GM12864 (cell line): ENCODE results near the gene TSSC4.
"Not testable (repeated sequence)": the region's sequence is repeated elsewhere in the genome, so short reads cannot be mapped to it uniquely, and the experiment has no call there.

Source experiments
- DNase-seq: peaks from one replicate; pipeline ENCODE4 v3.0.0-alpha.2; 2011; ENCODE audit warnings: low read depth
- H3K4me3 ChIP-seq: 2 replicates; pipeline ENCODE4 v1.5.1; 2011; ENCODE audit warnings: mild to moderate bottlenecking, low read depth, low read length, control low read depth
- CTCF ChIP-seq: IDR thresholded peaks from 2 replicates; pipeline ENCODE4 v1.5.1; 2011; ENCODE audit warnings: low read depth, mild to moderate bottlenecking, moderate library complexity, low read length, control low read depth, inconsistent platforms; ENCODE audit errors: missing control alignments

The TSSC4 gene

GRCh38 chr11:2400069-2400761, at the start of gene TSSC4:
Gene TSSC4, plus strand, starts transcription at chr11:2400750. Its CDS starts 1,884 bp downstream, at chr11:2402634.
- DNase-seq: peak; percentile 99
- peak; percentile 98 for TF ChIP-seq CTCF

GRCh38 chr11:2351701-2352100, 48.8 kb upstream of the TSSC4 start:
- no peak for DNase-seq
- no peak overlapping the region for H3K4me3 ChIP-seq
- TF ChIP-seq CTCF: no peak

More at GRCh38 chr11:2400069-2400761, at the start of gene TSSC4:
- H3K4me3 ChIP-seq: peak within 1 kb of the TSS; percentile 96

- DNase-seq: no peak
- no peak overlapping the region for H3K4me3 ChIP-seq
- TF ChIP-seq CTCF: no peak
Measured at GRCh38 chr11:2352420-2352819, 48.1 kb upstream of the TSSC4 start.

GRCh38 chr11:2355000-2355644, 45.4 kb upstream of the TSSC4 start:
- no peak for DNase-seq
- no peak for TF ChIP-seq CTCF
- H3K4me3 ChIP-seq: no peak overlapping the region

- no peak overlapping the region for H3K4me3 ChIP-seq
- DNase-seq: no peak
- TF ChIP-seq CTCF: no peak
Measured at GRCh38 chr11:2357246-2357645, 43.3 kb upstream of the TSSC4 start.

- not testable (repeated sequence) for DNase-seq, H3K4me3 ChIP-seq
Measured at GRCh38 chr11:2357651-2358050, 42.9 kb upstream of the TSSC4 start.

GRCh38 chr11:2358754-2359442, 41.7 kb upstream of the TSSC4 start:
- TF ChIP-seq CTCF: no peak

More at GRCh38 chr11:2358754-2359442, 41.7 kb upstream of the TSSC4 start:
- DNase-seq: no peak
- no peak overlapping the region for H3K4me3 ChIP-seq
